PC-9 (cell line): Measurements from ENCODE around the gene SEMA4A. TPM values are rescaled to one million over a fixed set of nuclear protein-coding genes. Genes with fewer than 3 reads are reported as not detected.

Experiments used
- BruUV-seq: library from RNA; stranded (reverse); fragments of 400-500 nt; replicated peaks from 2 replicates; lab custom pipeline; 2021; lab: Mats Ljungman, UMichigan
- CTCF ChIA-PET: fragments of 300-600 bp; sonication (Branson Sonifier 250); formaldehyde crosslinking; loops from one replicate; lab custom pipeline; 2022; ENCODE audit warnings: antibody characterized with exemption; lab: Charles Lee
- POLR2A ChIA-PET: fragments of 300-600 bp; sonication (Branson Sonifier 250); formaldehyde crosslinking; loops from one replicate; lab custom pipeline; 2022; ENCODE audit warnings: antibody characterized with exemption; ENCODE audit not compliant: unreplicated experiment; lab: Charles Lee
- DNase-seq, 2 experiments: peaks; one replicate each; pipeline versions ENCODE4 v3.0.0 to v3.0.0-alpha.2; 2015 to 2022; ENCODE audit warnings: mixed read lengths in 1 of 2
- H2AFZ ChIP-seq: fragments of 200-600 bp; sonication (generic); 2 replicates; pipeline ENCODE4 v1.8.1; 2017; ENCODE audit warnings: antibody characterized with exemption
- H3F3A ChIP-seq: fragments of 200-600 bp; sonication (generic); 2 replicates; pipeline ENCODE4 v1.8.1; 2017; ENCODE audit warnings: antibody characterized with exemption, mild to moderate bottlenecking, low read depth; ENCODE audit not compliant: insufficient read depth
- H3K27ac ChIP-seq: fragments of 200-600 bp; sonication (generic); 2 replicates; pipeline ENCODE4 v1.6.1; 2016; ENCODE audit warnings: mixed run types
- H3K27me3 ChIP-seq: fragments of 200-600 bp; sonication (generic); 2 replicates; pipeline ENCODE4 v1.6.1; 2016; ENCODE audit warnings: low read depth, mixed run types; ENCODE audit not compliant: insufficient read depth
- H3K36me3 ChIP-seq: fragments of 200-600 bp; sonication (generic); 2 replicates; pipeline ENCODE4 v1.6.1; 2016; ENCODE audit warnings: low read depth, mixed run types
- H3K4me1 ChIP-seq: fragments of 200-600 bp; sonication (generic); replicated peaks from 2 replicates; pipeline ENCODE4 v1.6.1; 2016; ENCODE audit warnings: mixed run types; ENCODE audit not compliant: insufficient read depth
- H3K4me2 ChIP-seq: fragments of 200-600 bp; sonication (generic); 2 replicates; pipeline ENCODE4 v1.6.1; 2017; ENCODE audit warnings: mixed run types
- H3K4me3 ChIP-seq: fragments of 200-600 bp; sonication (generic); 2 replicates; pipeline ENCODE4 v1.6.1; 2016; ENCODE audit warnings: mixed run types
- H3K79me2 ChIP-seq: fragments of 200-600 bp; sonication (generic); 2 replicates; pipeline ENCODE4 v1.6.1; 2017; ENCODE audit warnings: low read depth, mixed run types
- H3K9me2 ChIP-seq: fragments of 200-600 bp; sonication (generic); 2 replicates; pipeline ENCODE4 v1.8.1; 2017; ENCODE audit warnings: mild to moderate bottlenecking; ENCODE audit not compliant: insufficient read depth
- H3K9me3 ChIP-seq: fragments of 200-600 bp; sonication (generic); 2 replicates; pipeline ENCODE4 v1.8.1; 2016; ENCODE audit warnings: low read depth; ENCODE audit not compliant: insufficient read depth
- H4K20me1 ChIP-seq: fragments of 200-600 bp; sonication (generic); 2 replicates; pipeline ENCODE4 v1.8.1; 2017; ENCODE audit not compliant: insufficient read depth
- CTCF ChIP-seq: fragments of 200-600 bp; sonication (generic); conservative IDR thresholded peaks from 2 replicates; pipeline ENCODE4 v1.6.1; 2017; ENCODE audit warnings: mixed run types, antibody characterized with exemption, mild to moderate bottlenecking, moderate library complexity
- EZH2 ChIP-seq: fragments of 200-600 bp; sonication (generic); IDR thresholded peaks from 2 replicates; pipeline ENCODE4 v1.8.0; 2017; ENCODE audit warnings: antibody characterized with exemption, low read depth
- intact Hi-C: fragments of 100-400 bp; cut with micrococcal nuclease; formaldehyde crosslinking; loops from one replicate; pipeline ENCODE4 v1.10.0; 2022; ENCODE audit not compliant: unreplicated experiment
- total RNA-seq: library from RNA; stranded (reverse); gene quantifications from 2 replicates; pipeline ENCODE4 v1.2.3, GENCODE V29; 2021

Gene SEMA4A
- total RNA-seq, 1 experiment from 2014 or later, result 16.2 TPM

DNA sequence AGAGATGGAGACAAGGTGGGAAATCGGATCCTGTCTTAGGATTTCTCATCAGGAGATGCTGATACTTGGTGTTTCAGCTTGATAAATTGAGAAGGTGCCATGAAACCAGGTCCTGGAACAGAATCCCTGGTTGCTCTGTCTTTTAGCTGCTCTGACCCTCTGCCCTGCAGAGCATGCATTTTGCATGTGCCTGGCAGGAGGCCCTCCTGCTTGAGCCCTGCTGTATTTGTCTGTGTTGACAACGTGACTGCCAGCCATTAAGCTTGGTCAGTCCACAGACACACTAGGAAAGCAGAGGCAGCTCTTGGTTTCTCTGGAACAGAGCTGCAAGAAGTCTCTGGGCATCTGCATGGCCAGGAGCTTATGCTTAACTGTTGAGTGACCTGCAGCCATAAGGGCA, 43.1 kb downstream of the SEMA4A start:
- POLR2A ChIA-PET, result no interaction called here
- no peak for DNase-seq

GRCh38 chr1:156198831-156199349, 45.5 kb downstream of the SEMA4A start:
- H3K27ac ChIP-seq, result no peak overlapping the region
- BruUV-seq, result no TSS peak
- no peak overlapping the region for H2AFZ ChIP-seq
- H3K9me3 ChIP-seq, result no peaks in the 10 kb centered on the region
- no peaks in the 10 kb centered on the region for H3K9me2 ChIP-seq
- H4K20me1 ChIP-seq, result no peaks in the 10 kb centered on the region; the same call in 1 of the 2 replicates
- ChIA-PET CTCF (no interaction called here), POLR2A (no interaction called here)
- DNase-seq, result no peak
- no peak overlapping the region for H3K4me3 ChIP-seq
- H3F3A ChIP-seq, result no peaks in the 10 kb centered on the region
- intact Hi-C loops, result no loop called here
- peaks cover 42% of the 10 kb centered on the region for H3K79me2 ChIP-seq
- H3K4me1 ChIP-seq, result peaks cover 7% of the 10 kb centered on the region
- H3K36me3 ChIP-seq, result no peaks in the 10 kb centered on the region; the same call in 1 of the 2 replicates
- no peak for TF ChIP-seq EZH2
- no peak for TF ChIP-seq CTCF
- no peaks in the 10 kb centered on the region for H3K27me3 ChIP-seq
- no peak overlapping the region for H3K4me2 ChIP-seq

More for the DNA sequence above, 43.1 kb downstream of the SEMA4A start:
- Histone ChIP-seq H3K9me3 (no peaks in the 10 kb centered on the region), H3F3A (no peaks in the 10 kb centered on the region; the same call in 1 of the 2 replicates), H4K20me1 (no peaks in the 10 kb centered on the region; the same call in 1 of the 2 replicates), H3K9me2 (no peaks in the 10 kb centered on the region), H3K4me2 (no peak overlapping the region), H3K4me1 (peaks cover 12% of the 10 kb centered on the region), H3K4me3 (no peak overlapping the region), H3K79me2 (peaks cover 42% of the 10 kb centered on the region), H2AFZ (no peak overlapping the region), H3K27ac (no peak overlapping the region), H3K36me3 (no peaks in the 10 kb centered on the region), H3K27me3 (no peaks in the 10 kb centered on the region)
- no TSS peak for BruUV-seq
- TF ChIP-seq CTCF (no peak), EZH2 (no peak)
- intact Hi-C loops, result no loop called here
- CTCF ChIA-PET, result no interaction called here

GRCh38 chr1:156200044-156200443, 46.7 kb downstream of the SEMA4A start:
- intact Hi-C loops, result no loop called here
- Histone ChIP-seq H3K4me1 (0 out of 2 replicates have a peak, but pooled peaks cover 3% of the 10 kb centered on the region), H2AFZ (no peak overlapping the region), H3K79me2 (peaks cover 31% of the 10 kb centered on the region), H3K4me3 (no peak overlapping the region), H3K4me2 (no peak overlapping the region), H3K9me3 (no peaks in the 10 kb centered on the region), H3K36me3 (no peaks in the 10 kb centered on the region; the same call in 1 of the 2 replicates), H3K9me2 (no peaks in the 10 kb centered on the region), H3K27ac (no peak overlapping the region), H4K20me1 (no peaks in the 10 kb centered on the region; the same call in 1 of the 2 replicates), H3F3A (no peaks in the 10 kb centered on the region), H3K27me3 (no peaks in the 10 kb centered on the region)
- ChIA-PET CTCF (no interaction called here), POLR2A (no interaction called here)
- DNase-seq, result no peak
- TF ChIP-seq EZH2, result no peak
- TF ChIP-seq CTCF, result no peak
- BruUV-seq, result no TSS peak
